ENCODE data around the gene PPT1.

The PPT1 gene

DNA sequence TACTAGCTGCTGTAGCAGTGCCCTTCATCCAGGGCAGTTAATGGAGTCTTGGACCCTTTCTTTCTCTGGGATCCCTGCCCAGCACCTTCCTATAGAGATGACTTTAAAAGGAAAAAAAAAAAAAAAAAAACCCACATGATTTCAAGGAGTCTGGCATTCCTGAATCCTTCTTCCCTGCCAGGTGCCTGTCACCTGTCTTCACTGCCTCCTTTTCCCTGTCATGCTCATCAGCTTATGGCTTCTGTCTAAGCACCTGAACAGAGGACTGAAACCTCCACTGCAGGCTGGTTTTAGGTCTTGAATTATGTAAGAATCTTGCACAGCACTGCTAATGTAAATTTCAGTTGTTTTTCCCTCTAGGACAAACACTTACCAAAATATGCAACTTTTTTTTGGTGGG, 24.9 kb downstream of the PPT1 start:
- CTCF ChIA-PET: no interaction called here
- POLR2A ChIA-PET: no interaction called here
- no peak for TF ChIP-seq NFRKB (IDR thresholded peaks at IDR 0.05)
- TF ChIP-seq BHLHE40 (IDR thresholded peaks at IDR 0.05; ENCODE audit: borderline replicate concordance): no peak
- TF ChIP-seq SP1 (IDR thresholded peaks at IDR 0.05): no peak
- no peak for TF ChIP-seq CTBP1 (IDR thresholded peaks at IDR 0.05; ENCODE audit: borderline replicate concordance)
- TF ChIP-seq FOXM1 (IDR thresholded peaks at IDR 0.05; ENCODE audit: borderline replicate concordance): no peak
- TF ChIP-seq FOXA1 (IDR thresholded peaks at IDR 0.05): no peak
- DNase-seq (ENCODE audit: extremely low spot score): no peak

DNA sequence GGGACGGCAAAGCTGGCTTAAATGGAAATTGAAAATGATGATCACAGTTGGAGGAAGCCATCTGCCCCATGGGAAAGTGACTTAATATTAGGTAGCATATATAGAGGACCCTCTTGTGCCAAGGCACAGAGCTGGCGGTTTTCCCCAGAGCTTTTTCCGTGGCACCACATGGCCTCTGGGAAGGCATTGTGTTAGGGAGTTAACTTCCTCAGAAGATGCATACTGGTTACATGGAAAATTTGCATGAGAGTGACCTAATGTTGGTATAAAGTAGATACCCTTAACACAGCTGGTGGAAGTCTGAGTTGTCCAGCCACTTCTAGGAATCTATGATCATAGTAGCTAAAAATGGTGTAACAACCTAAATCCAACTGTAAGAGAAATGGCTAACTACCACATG, 29.2 kb downstream of the PPT1 start:
- DNase-seq (ENCODE audit: extremely low spot score): no peak
- ChIA-PET CTCF (no interaction called here), POLR2A (no interaction called here)
- TF ChIP-seq ZNF384 (IDR thresholded peaks at IDR 0.05): no peak
- no peak for TF ChIP-seq BHLHE40 (IDR thresholded peaks at IDR 0.05; ENCODE audit: borderline replicate concordance)
- no peak for TF ChIP-seq FOXA1 (IDR thresholded peaks at IDR 0.05)
- no peak for TF ChIP-seq HDGF (IDR thresholded peaks at IDR 0.05; ENCODE audit: borderline replicate concordance)

DNA sequence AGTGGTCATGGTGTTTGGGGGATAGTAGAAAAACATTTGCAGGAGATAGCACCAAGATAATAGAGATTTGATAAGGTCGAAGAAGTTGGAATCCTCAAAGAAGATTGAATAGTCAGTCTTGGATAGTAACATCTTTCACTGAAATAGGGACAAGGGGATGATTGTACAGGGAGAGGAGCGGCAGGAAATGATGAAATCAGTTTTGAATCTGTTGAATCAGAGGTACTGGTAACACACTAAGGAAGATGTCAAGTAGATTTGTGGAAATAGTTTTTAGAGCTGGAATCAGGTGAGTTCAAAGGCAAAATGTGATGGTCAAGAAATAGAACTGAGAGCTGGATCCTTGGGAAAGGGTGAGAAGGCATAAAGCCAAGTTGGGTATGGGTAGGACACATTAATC, 30.0 kb downstream of the PPT1 start:
- POLR2A ChIA-PET: no interaction called here
- DNase-seq (ENCODE audit: extremely low spot score): no peak
- TF ChIP-seq TARDBP (IDR thresholded peaks at IDR 0.05): no peak
- no peak for TF ChIP-seq BHLHE40 (IDR thresholded peaks at IDR 0.05; ENCODE audit: borderline replicate concordance)
- CTCF ChIA-PET: no interaction called here

DNA sequence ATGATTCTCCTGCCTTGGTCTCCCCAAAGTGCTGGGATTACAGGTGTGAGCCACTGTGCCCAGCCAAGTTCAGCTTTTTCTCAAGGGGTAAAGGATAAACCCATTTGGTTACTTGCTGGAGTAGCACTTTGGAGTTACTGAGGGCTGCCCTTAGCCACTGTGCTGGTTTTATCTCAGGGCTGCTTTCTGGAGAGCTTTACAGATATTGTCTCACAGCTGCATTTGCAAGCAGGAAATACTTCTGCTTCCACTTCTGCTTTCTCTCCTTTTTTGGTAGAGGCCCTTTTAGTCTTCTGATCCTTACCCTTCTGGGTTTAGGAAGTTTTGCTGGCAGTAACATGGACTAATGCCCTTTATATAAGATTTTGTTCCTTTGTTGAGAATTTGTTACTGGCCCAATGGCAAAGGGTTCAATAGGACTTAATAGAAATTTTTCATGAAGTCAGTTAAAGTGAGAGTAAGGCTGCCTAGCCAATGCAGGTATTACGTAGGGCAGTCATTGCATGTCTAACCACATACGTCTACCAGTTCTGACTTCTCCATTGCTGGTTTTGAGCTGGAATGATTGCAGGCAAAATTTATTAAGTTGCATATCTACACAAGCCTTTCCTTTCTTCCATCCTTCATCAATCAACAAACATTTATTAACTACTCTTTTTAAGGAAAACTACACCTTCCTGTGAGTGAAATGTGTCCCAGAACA, 32.1 kb downstream of the PPT1 start:
- DNase-seq (ENCODE audit: extremely low spot score): no peak
- CTCF ChIA-PET: no interaction called here
- POLR2A ChIA-PET: no interaction called here
- TF ChIP-seq ARNT (IDR thresholded peaks at IDR 0.05) (no peak), FOXK2 (IDR thresholded peaks at IDR 0.05) (no peak), ZNF384 (IDR thresholded peaks at IDR 0.05) (no peak), ELF4 (IDR thresholded peaks at IDR 0.05) (no peak), L3MBTL2 (conservative IDR thresholded peaks at IDR 0.05) (no peak)
- TF ChIP-seq, protein P1, sequence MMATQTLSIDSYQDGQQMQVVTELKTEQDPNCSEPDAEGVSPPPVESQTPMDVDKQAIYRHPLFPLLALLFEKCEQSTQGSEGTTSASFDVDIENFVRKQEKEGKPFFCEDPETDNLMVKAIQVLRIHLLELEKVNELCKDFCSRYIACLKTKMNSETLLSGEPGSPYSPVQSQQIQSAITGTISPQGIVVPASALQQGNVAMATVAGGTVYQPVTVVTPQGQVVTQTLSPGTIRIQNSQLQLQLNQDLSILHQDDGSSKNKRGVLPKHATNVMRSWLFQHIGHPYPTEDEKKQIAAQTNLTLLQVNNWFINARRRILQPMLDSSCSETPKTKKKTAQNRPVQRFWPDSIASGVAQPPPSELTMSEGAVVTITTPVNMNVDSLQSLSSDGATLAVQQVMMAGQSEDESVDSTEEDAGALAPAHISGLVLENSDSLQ (IDR thresholded peaks at IDR 0.05): no peak

DNA sequence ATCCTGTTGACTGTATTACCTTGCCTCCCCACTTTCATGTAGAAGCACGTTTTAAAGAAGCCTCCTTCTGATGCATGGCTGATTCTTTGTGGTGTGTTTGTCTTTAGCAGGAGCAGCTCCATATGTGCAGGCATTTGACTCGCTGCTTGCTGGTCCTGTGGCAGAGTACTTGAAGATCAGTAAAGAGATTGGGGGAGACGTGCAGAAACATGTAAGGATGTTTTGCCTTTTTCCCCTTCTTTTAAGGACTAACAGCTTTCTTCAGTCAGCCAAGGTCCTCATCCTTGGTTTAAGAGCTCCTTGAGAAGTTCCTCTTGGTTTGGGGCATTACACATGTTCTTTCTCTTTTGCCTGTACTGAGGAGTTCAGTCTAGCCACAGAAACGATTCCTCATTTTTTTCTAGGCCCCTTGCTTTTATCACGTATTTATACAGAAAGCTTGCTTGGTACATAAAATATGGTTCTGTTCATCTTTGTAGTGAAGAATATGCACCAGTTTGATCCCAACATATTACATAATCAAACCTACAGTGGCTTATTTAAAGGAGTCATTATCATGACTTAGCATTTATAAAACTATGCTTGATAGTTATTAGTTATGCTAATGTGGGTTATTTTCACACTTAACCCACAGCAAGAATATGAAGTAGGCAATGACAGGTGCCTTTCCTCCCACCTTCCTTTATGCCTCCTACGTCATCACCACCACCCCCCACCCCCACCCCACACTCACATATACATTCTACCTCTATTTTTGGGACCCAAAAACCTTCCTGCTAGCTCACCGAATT, 36.9 kb downstream of the PPT1 start:
- ChIA-PET CTCF (interaction anchor here (0.5 kb wide), 1 partner anchor 275 kb away, joined by 3 read pairs; no protein-coding TSS in a partner anchor), POLR2A (no interaction called here)
- TF ChIP-seq SUZ12 (IDR thresholded peaks at IDR 0.05) (no peak), ZNF384 (IDR thresholded peaks at IDR 0.05) (no peak), FOXM1 (IDR thresholded peaks at IDR 0.05; ENCODE audit: borderline replicate concordance) (no peak), FOXK2 (IDR thresholded peaks at IDR 0.05) (no peak)
- no peak for DNase-seq (ENCODE audit: extremely low spot score)

DNA sequence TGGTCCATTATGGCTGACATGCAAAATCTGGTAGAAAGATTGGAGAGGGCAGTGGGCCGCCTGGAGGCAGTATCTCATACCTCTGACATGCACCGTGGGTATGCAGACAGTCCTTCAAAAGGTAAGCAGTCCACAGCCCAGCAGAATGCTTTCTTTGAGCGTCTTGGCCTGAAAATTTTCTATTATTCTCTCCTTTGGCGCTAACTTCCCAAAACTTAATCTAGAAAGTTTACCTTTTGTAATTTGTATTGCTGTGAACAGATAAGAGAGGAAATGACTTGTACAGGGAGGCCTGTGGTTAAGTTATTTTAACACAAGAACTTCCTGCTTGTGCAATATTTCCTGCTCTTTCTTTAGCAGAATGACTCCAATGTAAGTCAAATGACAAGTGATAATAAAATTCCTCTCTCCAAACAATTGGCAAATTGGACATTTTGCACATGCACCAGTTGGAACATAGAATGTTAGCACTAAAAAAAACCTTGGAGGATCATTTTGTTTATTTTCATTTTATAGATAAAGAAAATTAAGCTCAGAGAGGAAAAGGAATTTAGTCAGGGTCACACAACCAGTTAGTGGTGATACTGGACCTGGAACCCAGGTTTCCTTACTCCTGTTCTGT, 37.6 kb downstream of the PPT1 start:
- POLR2A ChIA-PET: no interaction called here
- DNase-seq (ENCODE audit: extremely low spot score): no peak
- CTCF ChIA-PET: no interaction called here
- no peak for TF ChIP-seq SUZ12 (IDR thresholded peaks at IDR 0.05)
- TF ChIP-seq ARNT (IDR thresholded peaks at IDR 0.05): no peak
- TF ChIP-seq NFRKB (IDR thresholded peaks at IDR 0.05): no peak
- no peak for TF ChIP-seq ELF4 (IDR thresholded peaks at IDR 0.05)
- no peak for TF ChIP-seq L3MBTL2 (conservative IDR thresholded peaks at IDR 0.05)
- no peak for TF ChIP-seq LEF1 (IDR thresholded peaks at IDR 0.05; ENCODE audit: borderline replicate concordance)
- TF ChIP-seq ZNF384 (IDR thresholded peaks at IDR 0.05): no peak
- TF ChIP-seq CTBP1 (IDR thresholded peaks at IDR 0.05; ENCODE audit: borderline replicate concordance): no peak
- TF ChIP-seq, protein P1 (IDR thresholded peaks at IDR 0.05): no peak

DNA sequence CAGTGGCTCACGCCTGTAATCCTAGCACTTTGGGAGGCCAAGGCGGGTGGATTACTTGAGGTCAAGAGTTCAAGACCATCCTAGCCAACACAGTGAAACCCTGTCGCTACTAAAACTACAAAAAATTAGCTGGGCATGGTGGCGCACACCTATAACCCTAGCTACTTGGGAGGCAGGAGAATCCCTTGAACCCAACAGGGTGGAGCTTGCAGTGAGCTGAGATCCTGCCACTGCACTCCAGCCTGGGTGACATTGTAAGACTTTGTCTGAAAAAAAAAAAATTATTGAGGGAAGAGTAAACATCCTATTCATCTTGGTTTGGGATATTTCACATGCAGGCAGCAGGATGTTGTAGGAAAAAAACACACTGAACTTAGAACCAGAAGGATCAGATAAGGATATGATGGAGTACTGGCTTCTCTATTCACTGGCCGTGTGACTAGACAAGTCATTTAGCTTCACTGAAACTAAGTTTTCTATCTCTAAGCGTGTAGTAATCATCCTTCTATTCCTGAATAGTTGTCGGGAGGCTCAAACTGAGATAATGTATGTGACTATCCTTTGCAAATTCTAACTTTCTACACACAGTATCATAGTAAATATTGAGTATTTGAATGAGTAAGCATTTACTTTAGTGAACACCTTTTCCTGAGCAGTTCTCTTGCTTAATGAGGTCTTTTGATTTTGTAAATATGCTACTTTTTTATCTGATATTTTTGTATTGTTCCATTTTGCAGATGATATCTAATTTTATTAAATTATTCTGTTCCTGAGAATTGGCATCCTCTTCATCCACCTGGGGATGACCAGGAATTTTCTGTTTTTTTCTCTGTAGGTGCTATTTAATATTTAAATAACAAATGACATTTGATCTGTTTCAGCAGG, 38.4 kb downstream of the PPT1 start:
- TF ChIP-seq TARDBP (IDR thresholded peaks at IDR 0.05): no peak
- no peak for TF ChIP-seq SP1 (IDR thresholded peaks at IDR 0.05)
- TF ChIP-seq ZNF384 (IDR thresholded peaks at IDR 0.05): no peak
- TF ChIP-seq SUZ12 (IDR thresholded peaks at IDR 0.05): no peak
- ChIA-PET CTCF (interaction anchor here (0.5 to 0.6 kb wide), 2 partner anchors 20 to 1156 kb away, joined by 3 to 7 read pairs; no protein-coding TSS in a partner anchor), POLR2A (no interaction called here)
- DNase-seq (ENCODE audit: extremely low spot score): no peak

All from HEK293T (cell line).